ENCODE data around the gene TSR2. TPM values are rescaled to one million over a fixed set of nuclear protein-coding genes. Genes with fewer than 3 reads are reported as not detected.
"Not testable (repeated sequence)": the region's sequence is repeated elsewhere in the genome, so short reads cannot be mapped to it uniquely, and the experiment has no call there.

TSR2 gene
- polyA plus RNA-seq, 3 donors, result 20.8 to 62.5 (median 33.0) TPM

- WGBS, 3 donors, result 36 to 58% (median 52%) methylated on average over 2 of the region's 2 CpGs
- H3K27ac ChIP-seq (ENCODE audit: low read depth, low read length), result no peak overlapping the region
Measured at GRCh38 chrX:54452920-54453319, 12.7 kb downstream of the TSR2 start.

GRCh38 chrX:54470054-54470760, 30.0 kb downstream of the TSR2 start:
- WGBS, 3 donors, result 90 to 93% (median 91%) methylated on average over 14 to 21 of the region's 21 CpGs
- H3K27ac ChIP-seq (ENCODE audit: low read depth, low read length), result no peak overlapping the region

DNA sequence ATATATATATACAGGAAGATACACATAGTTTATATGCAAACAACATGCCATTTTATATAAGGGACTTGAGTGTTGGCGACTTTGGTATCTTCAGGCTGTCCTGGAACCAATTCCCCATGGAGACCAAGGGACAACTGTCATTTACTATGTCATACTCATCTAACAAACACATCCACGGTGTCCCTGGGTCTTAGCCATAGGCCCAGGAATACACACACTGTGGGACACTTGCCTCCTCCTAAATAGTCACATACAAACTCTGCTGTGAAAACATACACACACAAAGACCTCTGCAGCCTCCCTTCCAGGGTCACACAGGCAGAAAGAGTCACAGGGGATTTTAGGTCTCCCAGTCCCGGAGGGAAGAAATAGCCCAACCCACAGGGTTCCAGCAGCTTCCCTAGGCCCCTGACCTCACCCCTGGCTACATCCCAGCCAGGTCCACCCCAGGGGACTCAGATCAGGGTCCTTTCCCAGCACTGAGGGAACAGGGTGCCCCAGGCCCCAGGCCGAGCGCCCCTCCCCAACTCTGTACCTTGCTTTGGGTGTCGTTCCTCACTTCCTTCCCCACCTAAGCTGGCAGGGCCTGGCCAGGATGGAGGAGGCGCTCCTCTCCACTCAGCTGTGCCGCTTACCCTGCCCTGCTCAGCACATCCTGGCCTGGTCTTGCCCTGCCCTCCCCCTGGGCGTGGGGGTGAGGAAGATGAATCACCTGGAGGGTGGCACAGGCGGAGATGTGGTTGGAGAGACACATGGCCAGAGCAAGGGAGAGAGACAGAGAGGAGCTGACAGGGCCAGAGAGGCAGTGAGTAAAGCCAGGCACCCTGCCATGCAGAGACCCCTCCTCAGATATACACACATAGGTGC, 34.0 kb downstream of the TSR2 start:
- WGBS, 3 donors, result 75 to 87% (median 80%) methylated on average over 8 to 10 of the region's 10 CpGs
- H3K27ac ChIP-seq (ENCODE audit: low read depth, low read length), result no peak overlapping the region

DNA sequence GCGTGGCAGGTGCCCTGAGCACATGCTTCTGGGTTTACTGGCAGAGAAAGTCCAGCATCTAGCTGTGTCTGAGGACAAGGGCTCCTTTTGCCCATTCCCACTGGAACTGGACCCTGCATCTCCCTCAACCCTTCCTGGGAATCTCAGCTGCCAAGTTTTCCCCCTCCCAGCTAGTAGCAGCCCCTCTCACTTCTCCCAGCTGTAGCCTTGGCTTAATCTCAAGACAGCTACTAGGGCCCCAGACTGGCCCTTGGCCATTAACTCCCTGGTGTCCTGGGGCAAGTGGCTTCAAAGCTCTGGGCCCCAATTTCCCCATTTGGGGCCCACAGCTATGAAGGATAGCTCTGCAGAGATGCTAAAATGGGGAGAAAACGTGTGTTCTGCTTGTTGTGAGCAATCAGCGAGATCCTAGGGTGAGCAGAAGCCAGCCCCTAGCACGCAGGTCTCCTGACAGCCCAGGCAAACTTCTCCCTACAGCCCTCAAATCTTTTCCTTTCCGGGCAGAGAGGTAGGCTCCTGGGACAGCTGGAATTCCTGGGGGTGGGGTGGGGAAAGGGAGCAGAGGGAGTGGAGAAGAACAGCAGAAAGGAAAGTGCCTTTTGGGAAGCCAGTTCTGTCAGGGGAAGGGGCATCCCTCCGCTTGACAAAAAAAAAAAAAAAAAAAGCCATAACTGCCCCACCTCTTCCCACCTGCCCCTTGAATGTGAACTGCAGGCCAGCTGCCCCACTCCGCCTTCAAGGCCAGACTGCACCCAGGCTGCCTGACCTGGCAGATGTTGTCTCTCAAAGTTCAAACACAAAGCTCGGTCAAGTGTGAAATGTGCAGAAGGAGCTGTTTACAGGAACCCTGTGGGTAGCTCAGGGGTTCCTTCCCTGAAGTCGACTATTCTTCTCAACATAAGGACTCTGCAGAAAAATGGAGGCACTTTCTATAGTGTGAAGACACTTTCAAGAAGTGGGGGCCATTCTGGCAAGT, 39.2 kb downstream of the TSR2 start:
- WGBS, 3 donors, result 33 to 67% (median 48%) methylated on average over 7 to 9 of the region's 9 CpGs
- no peak overlapping the region for H3K27ac ChIP-seq (ENCODE audit: low read depth, low read length)

GRCh38 chrX:54482839-54483593, 42.8 kb downstream of the TSR2 start:
- 35 to 62% (median 48%) methylated on average over 5 to 21 of the region's 21 CpGs for WGBS, 3 donors

GRCh38 chrX:54483946-54484345, 43.7 kb downstream of the TSR2 start:
- no peak overlapping the region for H3K27ac ChIP-seq (ENCODE audit: low read depth, low read length)
- 61 to 71% (median 64%) methylated on average over 7 to 9 of the region's 9 CpGs for WGBS, 3 donors

More at GRCh38 chrX:54482839-54483593, 42.8 kb downstream of the TSR2 start:
- H3K27ac ChIP-seq (ENCODE audit: low read depth, low read length), result no peak overlapping the region

- no peak overlapping the region for H3K27ac ChIP-seq (ENCODE audit: low read depth, low read length)
- 44 to 73% (median 50%) methylated on average over 2 to 3 of the region's 3 CpGs for WGBS, 3 donors
Measured at GRCh38 chrX:54484666-54485065, 44.5 kb downstream of the TSR2 start.

- 90 to 97% (median 96%) methylated on average over 5 of the region's 5 CpGs for WGBS, 3 donors
- not testable (repeated sequence) for H3K27ac ChIP-seq (ENCODE audit: low read depth, low read length)
Measured at GRCh38 chrX:54489819-54490218, 49.6 kb downstream of the TSR2 start.

GRCh38 chrX:54492340-54492739, 52.1 kb downstream of the TSR2 start:
- no peak overlapping the region for H3K27ac ChIP-seq (ENCODE audit: low read depth, low read length)
- 54 to 67% (median 62%) methylated on average over 6 of the region's 6 CpGs for WGBS, 3 donors

- 27 to 55% (median 54%) methylated on average over 7 to 10 of the region's 10 CpGs for WGBS, 3 donors
- H3K27ac ChIP-seq (ENCODE audit: low read depth, low read length), result no peak overlapping the region
Measured at GRCh38 chrX:54494166-54494988, 54.2 kb downstream of the TSR2 start.

Other genes with a start within 250 kb of the TSR2 start
- under 1 TPM; 0.15 to 0.45 (median 0.24) TPM for gene WNK3, start 82.4 kb upstream of the TSR2 start, polyA plus RNA-seq
- 1 to 10 TPM; 1.3 to 2.9 (median 1.7) TPM for gene FGD1, start 55.8 kb downstream of the TSR2 start, polyA plus RNA-seq
- 1 to 10 TPM; 4.7 to 7.6 (median 7.1) TPM for gene GNL3L, start 89.8 kb downstream of the TSR2 start, polyA plus RNA-seq

Data from adipose tissue (tissue), 3 donors.